Stimulated activated CD4-positive, alpha-beta T cell treated with anti-CD3 and anti-CD28 coated beads, Interleukin-4, amount 100 ng/mL, for 1 hour (primary cell): ENCODE data around the gene KLHL3.
A peak's percentile ranks its signal among the peaks of the same experiment; 100 is the strongest.
"Not testable (repeated sequence)": the region's sequence is repeated elsewhere in the genome, so short reads cannot be mapped to it uniquely, and the experiment has no call there.

Experiments used
- DNase-seq: peaks from one replicate; pipeline ENCODE4 v3.0.0-alpha.2; 2020

KLHL3 gene

DNA sequence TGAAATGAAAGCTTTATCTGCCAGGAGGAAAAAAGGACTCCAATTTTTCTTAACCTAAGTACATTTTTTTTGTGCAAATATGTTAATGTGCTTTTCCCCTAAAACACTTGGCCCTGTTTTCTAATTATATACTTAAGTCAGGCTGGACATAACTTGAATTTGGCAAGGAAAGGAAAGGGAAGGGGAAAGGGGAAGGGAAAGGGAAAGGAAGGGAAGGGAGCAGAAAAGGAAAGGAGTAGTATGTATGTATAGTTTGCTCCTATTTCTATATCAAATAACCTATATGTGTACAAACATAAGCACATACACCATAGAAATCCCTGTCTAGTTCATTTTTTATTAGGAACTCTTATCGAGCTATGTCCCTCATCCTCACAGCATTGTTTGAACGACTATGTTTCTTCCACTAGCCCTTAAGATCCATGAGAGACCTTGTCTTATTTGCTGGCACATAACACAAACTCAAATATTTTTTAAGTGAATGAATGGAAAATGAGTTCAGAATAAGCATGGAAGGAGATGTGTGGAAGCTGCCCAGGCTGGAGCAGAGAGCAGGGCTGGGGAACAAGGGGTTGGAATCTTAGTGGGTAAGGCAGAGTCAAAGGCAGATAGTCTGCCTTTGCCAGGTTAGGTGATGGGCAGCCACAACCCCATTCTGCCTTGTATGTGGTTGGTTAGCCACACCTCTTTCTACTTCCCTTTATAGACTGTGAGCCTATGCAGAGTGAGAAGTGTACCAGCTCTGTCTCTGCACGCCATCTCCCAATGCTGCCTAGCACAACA, 70.0 kb downstream of the KLHL3 start:
- DNase-seq: peak; percentile 12

DNA sequence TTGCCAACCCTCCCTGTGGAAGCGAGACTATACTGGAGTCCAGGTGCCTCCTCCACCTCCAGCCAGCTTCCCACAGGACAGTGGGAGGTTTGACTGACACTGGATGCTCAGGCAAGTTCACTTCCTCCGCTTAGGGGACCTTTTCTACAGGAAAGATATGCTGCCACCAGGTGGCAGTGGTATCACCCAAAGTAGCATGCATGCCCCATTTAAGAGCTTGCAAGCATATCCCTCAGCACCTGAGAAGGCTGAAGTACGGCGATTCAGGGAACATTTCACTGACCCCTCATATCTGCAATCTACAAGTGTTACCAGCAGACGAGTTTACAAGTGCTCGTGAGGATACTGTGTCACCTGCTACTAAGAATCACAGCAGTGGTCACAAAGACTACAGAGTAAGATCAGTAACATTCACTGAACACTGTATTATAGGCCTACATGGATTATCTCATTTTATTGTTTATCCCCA, 75.5 kb downstream of the KLHL3 start:
- peak; percentile 71 for DNase-seq

DNA sequence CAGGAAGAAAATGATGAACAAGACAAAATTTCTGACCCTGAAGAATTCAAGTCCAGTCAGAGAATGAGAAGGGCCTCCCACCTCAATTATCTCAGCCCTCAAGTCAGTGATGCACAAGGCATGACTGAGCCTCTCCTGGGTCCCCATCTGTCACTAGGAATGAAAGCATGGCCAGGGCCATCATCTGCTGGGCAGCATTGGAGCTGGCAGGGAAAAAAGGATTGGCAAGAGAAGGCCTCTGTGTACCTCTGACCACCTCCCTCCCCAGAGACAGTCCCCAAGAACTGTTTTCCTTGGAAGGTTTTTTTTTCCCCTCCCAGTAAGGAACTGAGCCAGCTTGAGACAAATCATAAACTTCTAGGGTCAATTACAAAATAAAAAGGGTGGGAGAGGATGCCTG, 76.7 kb downstream of the KLHL3 start:
- no peak for DNase-seq

DNA sequence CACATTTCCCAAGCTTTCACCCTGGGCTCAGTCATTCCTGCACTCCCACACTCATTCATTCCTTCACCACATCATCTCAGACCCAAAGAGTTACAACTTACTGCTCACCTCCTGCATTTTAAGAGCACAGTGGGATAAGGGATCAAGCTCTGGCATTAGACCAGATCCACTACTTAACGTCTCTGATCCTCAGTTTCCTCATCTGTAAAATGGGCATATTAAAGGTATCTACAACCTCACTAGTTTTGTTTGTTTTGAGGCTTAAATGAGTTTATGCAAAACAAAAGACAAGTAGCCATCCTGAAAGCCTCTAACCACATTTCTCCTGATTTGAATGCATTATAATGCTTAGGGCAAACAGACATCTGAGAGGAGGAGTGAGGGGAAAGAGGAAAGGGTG, 77.6 kb downstream of the KLHL3 start:
- DNase-seq: no peak

DNA sequence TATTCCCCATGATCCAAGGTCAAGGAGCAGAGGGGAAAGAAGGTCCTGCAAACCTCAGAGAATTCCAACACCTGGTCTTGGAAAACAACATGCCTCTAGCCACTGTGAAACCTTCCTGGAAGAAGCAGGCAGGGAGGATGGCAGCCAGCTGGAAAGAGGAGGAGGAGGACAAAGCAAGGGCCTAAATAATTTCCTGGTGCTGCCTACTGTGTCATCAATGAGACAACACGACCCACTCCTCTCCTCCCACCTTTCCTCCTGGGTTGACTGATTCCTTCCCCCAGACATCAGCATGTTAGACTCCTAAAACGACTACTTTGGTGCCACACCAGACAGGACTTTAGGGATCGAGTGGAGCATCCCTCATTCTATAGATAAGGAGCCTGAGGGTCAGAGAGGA, 78.8 kb downstream of the KLHL3 start:
- DNase-seq: no peak

DNA sequence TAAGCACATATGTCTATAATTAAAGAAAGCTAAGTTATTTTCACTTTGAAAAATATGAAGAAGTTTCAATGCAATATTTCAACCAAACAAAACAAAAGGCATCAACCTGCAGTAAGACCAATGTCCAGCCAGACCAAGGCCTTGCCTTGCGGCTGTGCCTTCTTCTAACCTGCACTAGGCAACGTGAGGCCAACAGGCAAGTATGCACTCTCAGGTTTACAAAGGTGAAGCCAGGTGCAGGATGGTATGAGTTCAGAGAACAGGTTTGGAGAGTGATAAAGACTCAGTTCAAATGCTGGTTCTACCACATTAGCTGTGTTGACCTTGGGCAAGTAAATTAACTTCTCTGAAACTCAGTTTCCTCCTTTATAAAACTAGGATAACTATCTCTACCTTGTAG, 79.3 kb downstream of the KLHL3 start:
- DNase-seq: no peak

DNA sequence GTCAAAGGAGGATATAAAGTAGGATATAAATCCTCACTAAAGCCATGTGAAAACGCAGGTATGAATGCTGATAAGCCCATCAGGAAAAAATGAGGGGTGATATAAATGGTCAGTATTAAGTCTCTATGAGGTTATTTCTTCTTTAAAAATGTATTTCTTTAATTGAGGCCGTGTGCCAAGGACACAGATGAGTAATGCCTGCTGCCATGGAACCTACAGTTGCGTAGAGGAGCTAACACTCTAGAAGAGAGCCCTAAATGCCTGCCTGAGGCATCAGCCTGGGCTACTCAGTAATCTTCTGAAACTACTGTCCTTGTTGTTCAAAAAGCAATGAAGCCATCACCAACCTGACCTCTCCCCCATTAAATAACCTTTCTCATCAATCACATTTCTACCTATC, 84.9 kb downstream of the KLHL3 start:
- no peak for DNase-seq

DNA sequence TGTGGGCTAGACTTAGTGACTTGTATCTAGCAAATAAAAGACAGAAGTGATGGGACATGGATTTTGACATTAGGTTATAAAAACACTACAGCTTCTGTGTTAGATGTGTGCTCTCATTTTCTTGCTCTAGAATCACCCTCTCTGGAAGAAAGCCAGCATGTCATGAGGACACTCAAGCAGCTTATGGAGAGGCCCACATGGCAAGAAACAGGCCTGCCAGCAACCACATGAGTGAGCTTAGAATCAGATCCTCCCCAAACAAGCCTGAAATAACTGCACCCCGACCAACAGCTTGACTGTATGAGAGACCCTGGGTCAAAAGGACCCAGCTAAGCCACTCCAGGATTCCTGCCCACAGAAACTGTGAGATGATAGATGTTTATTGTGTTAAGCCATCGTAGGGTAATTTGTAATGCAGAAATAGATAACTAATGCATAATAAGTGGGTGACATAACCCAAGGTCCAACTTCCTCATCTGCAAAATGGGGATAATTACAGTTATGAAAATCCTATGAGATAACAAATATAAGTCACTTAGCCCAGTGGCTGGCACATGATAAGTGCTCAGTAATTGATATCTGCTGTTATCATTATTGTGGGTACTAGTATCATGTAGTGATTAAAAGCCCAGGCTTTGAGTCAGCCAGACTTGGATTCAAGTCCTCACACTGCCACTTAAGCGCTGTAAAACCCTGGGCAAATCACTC, 86.5 kb downstream of the KLHL3 start:
- DNase-seq: no peak

DNA sequence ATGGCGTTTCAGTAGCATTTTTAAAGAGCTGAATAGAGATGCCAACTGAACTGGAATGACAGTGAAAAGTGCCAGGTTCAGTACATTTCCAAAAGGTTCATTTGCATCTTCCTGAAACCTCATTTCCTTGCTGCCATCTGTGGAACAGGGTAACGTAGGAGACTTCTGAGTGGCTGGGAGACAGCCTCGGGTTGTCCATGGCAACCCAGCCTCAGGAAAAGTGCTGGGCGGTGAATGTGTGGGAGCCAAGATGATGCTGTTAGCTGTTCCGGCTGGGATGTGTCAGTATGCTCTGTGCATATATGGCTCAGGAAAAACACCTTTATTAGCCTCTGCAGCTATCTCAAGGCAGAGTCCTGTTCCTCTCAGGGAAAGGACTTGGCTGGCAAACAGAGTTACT, 87.5 kb downstream of the KLHL3 start:
- no peak for DNase-seq

DNA sequence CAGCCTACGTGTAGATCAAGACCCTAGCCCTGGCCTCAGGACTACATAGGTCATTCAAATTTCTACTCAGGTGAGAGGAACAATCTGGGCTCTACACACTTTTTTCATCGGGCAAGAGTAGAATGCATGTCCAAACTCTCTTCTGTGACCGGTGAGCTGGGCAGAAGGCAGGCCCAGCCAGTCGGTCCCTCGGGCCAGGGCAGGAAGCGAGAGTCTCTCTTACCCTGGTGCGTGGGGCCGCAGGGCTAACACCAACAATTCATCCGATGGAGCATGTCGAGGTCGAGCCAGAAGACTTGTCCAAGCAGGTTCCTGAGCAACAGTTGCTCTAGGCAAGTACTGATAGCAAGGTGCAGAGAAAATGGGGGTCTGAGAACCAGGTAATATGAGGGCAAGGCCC, 88.5 kb downstream of the KLHL3 start:
- no peak for DNase-seq

DNA sequence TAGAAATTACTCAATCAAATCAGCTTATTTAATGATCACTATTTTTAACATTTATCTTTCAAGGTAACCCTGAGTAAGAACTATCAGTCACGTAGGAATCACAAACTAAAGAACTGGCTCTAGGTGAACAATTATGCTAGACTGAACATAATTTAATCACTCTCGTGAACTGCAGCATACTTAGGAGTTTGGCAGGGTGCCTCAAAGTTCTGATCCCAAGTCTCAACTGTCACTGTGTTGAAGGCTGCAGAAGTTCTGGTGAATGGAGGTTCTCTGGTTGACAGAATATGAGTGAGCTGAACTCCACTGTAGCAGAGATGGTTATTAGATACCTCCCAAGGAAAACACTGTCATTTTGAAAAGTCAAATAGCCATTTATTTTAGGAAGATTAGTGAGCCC, 89.1 kb downstream of the KLHL3 start:
- no peak for DNase-seq

DNA sequence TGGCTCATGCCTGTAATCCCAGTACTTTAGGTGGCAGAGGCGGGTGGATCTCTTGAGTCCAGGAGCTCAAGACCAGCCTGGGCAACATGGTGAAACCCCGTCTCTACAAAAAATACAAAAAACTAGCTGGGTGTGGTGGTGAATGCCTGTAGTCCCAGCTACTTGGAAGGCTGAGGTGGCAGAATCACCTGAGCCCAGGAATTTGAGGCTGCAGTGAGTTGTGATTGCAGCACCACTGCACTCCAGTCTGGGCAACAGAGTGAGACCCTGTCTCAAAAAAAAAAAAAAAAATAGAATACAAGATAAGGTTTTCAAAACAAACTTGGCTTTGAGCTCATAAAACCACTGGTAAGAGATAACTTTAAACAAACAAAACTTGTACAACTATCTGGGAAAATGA, 92.8 kb downstream of the KLHL3 start:
- DNase-seq: not testable (repeated sequence)

DNA sequence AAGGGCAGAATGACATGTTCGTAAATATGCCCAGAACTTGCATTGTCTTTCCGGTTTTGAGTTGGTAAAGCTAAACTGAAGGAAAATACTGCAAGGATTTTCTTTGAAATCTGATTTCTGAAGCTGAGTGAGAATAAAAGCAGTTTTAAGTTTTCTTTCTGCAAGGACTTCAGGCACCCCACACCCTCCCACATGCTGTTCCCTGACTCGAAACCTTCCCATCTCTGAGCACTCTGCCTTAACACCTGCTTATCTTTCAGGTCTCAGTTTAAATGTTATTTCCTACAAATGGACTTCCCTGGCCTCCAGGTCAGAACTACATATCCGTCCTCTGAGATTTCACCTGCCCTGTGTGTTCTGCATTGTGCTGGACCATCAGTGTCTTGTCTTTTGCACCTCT, 93.8 kb downstream of the KLHL3 start:
- DNase-seq: no peak

DNA sequence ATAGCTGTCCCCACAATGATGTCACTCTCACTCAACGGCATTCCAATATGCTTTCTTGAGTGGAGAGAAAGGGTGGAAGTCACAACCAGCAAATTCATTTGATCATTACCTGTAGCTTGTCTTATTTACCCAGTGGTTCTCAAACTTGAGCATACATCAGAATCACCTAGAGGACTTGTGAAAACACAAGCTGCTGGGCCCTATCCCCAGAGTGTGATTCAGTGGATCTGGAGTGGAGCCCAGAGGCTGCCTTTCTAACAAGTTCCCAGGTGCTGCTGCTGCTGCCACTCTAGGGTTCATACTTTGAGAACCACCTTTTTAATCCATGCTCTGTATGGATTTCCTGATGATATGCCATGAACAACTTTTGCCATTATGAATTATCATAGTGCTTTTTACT, 94.7 kb downstream of the KLHL3 start:
- DNase-seq: no peak

DNA sequence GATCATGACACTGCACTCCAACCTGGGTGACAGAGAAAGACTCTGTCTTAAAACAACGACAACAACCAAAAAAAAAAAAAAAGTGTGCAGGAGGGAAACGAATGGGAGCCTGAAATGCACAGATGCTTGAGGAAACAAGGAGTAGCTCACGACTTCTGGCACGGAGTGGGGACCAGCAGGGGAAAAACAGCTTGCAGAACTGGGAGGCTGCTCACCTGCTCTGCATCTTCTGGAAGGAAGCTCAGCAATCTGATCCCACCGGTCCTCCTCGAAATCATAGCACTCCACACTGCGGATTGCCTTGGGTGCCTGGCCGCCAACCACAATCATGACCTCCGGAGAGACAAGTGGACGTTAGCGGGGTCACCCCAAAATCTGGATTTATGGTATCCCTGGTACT, 96.2 kb downstream of the KLHL3 start:
- no peak for DNase-seq

DNA sequence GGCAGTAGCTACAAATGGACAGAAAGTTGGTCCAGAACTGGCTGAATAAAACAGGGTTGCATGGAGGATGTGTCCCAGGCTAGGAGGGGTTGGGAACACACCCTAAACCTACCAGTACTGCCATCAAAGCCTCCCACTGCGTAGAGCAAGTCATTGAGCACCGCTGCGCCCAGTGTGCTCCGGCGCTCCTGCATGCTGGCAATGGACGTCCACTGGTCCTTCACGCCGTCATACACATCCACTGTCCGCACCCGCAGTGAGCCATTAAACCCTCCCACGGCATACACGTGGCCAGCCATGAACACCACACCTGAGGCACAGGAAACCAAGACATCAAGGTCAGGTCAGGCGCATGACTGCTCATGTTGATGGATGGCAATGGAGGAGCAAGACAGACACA, 97.0 kb downstream of the KLHL3 start:
- no peak for DNase-seq

DNA sequence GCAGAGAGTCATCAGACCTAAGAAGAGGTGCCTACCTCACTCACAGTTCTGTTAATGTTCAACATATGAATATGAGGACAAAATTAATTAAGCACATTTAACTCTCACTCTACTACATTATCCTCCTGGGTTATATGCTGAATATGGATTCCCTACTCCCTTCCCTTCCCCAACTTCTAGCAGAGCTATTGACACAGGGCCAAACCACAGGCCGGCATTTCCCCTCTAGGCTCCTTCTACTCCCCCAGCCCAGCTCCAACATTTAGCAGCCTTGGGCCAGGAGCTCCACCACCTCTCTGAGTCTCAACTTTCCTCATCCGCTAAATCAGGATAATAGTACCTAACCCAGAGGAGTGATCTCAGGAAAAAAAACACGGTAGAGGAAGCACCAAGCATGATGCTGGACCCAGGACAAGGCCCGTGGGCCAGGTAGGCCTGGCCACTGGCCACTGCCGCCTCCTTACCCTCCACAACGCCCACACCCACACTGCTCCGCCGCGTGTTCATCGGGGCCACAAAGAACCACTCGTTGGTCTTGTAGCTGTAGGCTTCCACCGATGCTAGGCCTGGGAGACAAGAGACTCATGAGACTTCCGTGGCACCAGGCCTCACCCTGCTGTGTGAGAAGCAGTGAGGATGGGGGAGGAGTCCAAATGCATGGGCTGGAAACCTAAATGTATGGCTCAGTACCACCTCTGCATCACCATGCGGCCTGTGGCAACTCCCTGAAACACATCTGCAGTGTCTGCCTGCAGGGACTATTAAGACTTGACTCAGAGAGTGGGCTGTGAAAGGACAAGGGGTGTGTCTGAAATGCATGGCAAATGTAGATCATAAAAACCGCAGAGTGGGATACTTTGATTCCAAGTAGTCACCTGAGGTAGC, 98.8 kb downstream of the KLHL3 start:
- DNase-seq: no peak

DNA sequence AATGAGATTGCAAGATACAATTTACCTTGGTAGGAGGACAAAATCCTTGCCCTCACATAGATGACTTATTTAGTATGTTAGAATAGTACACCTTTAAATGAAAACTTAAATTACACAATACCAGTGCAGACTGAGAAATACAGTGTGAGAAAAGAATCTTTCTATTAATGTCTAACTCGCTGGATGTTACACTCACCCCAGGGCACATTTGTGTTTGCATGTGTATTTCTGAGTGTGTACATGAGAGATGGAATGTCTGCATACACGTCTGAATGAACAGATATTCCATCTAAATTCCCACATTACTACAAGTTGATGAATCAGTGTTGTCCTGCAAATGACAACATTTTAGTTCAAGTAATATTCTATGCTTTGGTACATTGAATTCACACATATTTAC, 99.8 kb downstream of the KLHL3 start:
- no peak for DNase-seq

DNA sequence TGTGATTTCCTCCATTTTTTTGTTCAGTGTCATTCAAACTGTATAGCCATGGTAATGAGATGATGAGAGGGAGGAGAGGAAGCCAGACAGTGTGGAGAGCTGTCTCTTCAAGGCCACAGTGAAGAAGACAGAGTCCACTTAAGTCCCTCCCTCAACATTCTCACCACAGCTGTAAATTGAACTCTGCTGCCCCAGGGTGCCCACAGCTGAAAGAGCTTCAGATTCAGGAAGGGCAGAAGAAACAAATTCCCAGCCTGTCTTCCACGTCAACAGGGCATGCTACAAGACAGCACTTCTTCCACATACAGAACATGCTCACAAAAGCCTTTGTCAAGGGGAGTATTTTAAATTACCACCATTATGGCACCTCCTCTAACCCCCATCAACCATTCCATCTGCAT, 100.4 kb downstream of the KLHL3 start:
- no peak for DNase-seq

DNA sequence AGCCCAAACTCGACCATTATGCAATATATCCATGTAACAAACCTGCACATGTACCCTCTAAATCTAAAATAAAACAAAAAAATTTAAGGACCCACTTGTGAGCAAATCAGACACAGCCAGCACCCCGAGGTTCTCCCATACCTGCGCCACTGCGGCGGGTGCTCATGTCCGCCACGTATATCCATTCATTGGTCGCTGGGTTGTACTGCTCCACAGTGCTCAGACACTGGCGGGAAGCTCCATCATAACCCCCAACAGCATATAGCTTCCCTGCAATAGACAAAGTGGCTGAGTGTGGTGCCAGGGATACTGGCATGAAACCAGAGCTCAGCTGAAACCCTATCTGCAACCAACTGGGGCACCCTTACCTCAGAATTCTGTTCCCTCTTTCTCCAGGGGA, 102.0 kb downstream of the KLHL3 start:
- no peak for DNase-seq

DNA sequence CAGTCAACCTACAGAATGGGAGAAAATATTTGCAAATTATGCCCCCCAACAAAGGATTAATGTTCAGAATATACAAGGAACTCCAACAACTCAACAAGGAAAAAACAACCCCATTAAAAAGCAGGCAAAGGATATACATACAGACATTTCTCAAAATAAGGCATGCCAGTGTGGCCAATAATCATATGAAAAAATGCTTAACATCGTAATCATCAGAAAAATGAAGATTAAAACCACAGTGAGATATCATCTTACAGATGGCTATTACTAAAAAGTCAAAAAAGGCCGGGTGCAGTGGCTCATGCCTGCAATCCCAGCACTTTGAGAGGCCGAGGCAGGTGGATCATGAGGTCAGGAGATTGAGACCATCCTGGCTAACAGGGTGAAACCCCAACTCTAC, 103.2 kb downstream of the KLHL3 start:
- DNase-seq: no peak

DNA sequence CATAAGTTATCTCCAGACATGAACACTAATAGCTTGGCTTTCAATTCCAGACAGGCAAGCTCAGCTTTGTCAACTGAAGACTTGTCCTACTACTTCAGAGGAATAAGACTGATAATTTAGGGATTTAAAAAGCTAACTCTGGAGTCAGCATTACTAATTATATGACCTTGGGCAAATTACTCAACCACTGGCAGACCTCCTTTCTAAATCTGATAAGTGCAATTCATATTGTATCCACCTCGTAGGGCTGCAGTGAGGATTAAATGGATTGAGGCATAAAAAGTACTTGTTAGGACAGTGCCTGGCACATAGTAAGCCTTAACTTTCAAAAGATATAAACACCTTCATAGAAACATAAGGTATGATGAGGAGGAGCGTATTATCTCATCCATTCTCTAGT, 104.4 kb downstream of the KLHL3 start:
- no peak for DNase-seq

DNA sequence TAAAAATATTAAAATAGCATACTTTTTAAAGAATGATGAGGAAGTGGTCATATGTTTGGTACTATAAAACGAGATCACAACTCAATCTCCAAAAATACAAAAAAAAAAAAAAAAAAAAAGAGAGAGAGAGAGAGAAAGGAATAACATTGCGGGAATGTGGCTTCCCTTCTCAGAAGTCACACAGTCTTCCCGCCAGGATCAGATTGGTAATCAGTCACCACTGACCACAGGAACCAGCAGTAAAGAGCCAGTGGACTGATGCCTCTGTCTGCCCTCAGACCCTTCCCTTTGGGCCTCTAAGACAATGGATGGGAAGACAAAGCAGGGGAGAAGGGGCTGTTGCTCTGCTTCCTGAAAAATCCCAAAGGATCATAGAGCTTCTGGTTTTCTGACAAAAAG, 104.9 kb downstream of the KLHL3 start:
- no peak for DNase-seq
